B cell (primary cell): Measurements from ENCODE around the gene CDKAL1. TPM values are rescaled to one million over a fixed set of nuclear protein-coding genes. Genes with fewer than 3 reads are reported as not detected.

Experiments
- ATAC-seq: fragments of 200-7000 bp; cut with Tn5 transposase; one replicate; pipeline ENCODE4 v1.10.0; 2021; ENCODE audit warnings: low read depth, mild to moderate bottlenecking, moderate number of reproducible peaks, moderate library complexity
- CTCF ChIA-PET: fragments of 350-600 bp; sonication (Branson Sonifier 250); formaldehyde crosslinking; loops from one replicate; lab custom pipeline; 2021; ENCODE audit warnings: antibody characterized with exemption, inconsistent platforms; lab: Charles Lee
- POLR2A ChIA-PET: fragments of 350-600 bp; sonication (Branson Sonifier 250); formaldehyde crosslinking; loops from one replicate; lab custom pipeline; 2021; ENCODE audit warnings: antibody characterized with exemption; lab: Charles Lee
- DNase-seq: peaks from one replicate; pipeline ENCODE4 v3.0.0; 2013
- H2AFZ ChIP-seq: 2 replicates; pipeline ENCODE4 v1.6.1; 2012; ENCODE audit warnings: mild to moderate bottlenecking, low read depth, low read length; ENCODE audit not compliant: insufficient read depth, poor library complexity, severe bottlenecking
- H3K27ac ChIP-seq, 2 donors: 1 replicate in 1 of 2; 2 replicates in 1 of 2; pipeline ENCODE4 v1.5.1; 2012 to 2013; ENCODE audit warnings: low read length in 2 of 2, mild to moderate bottlenecking in 2 of 2, moderate library complexity in 1 of 2
- H3K27me3 ChIP-seq, 4 experiments: fragments of 200-600 bp in 1 of 4; sonication (generic) in 1 of 4; replicated peaks in 1 of 4; 1 replicate in 2 of 4; 2 replicates in 2 of 4; pipeline versions ENCODE4 v1.6.1 to v1.7.0; 2013 to 2016; ENCODE audit warnings: low read length in 3 of 4, mild to moderate bottlenecking in 2 of 4, mixed read lengths in 1 of 4, moderate library complexity in 1 of 4; ENCODE audit not compliant: insufficient read depth in 4 of 4, control insufficient read depth in 3 of 4; ENCODE audit errors: control extremely low read depth in 1 of 4
- H3K36me3 ChIP-seq, 2 experiments: replicated peaks in 1 of 2; 1 replicate in 1 of 2; 2 replicates in 1 of 2; pipeline versions ENCODE4 v1.6.1 to v1.7.1; 2013; ENCODE audit warnings: low read length in 1 of 2; ENCODE audit not compliant: insufficient read depth in 2 of 2, control insufficient read depth in 1 of 2; ENCODE audit errors: control extremely low read depth in 1 of 2, extremely low read depth in 1 of 2
- H3K4me1 ChIP-seq, 2 donors: fragments of 200-600 bp in 1 of 2; sonication (generic) in 1 of 2; 1 replicate in 1 of 2; 2 replicates in 1 of 2; pipeline versions ENCODE4 v1.5.1 to v1.6.1; 2013 to 2017; ENCODE audit warnings: low read length in 2 of 2; ENCODE audit not compliant: control insufficient read depth in 2 of 2, insufficient read depth in 2 of 2
- H3K4me2 ChIP-seq: replicated peaks from 2 replicates; pipeline ENCODE3; 2012; ENCODE audit warnings: mild to moderate bottlenecking, low read depth, low read length; ENCODE audit not compliant: poor library complexity, severe bottlenecking
- H3K4me3 ChIP-seq, 5 experiments: fragments of 200-600 bp in 1 of 5; sonication (generic) in 1 of 5; 1 replicate in 3 of 5; 2 replicates in 2 of 5; pipeline versions ENCODE4 v1.5.1 to v1.7.0; 2011 to 2016; ENCODE audit warnings: low read length in 4 of 5, mild to moderate bottlenecking in 4 of 5, low read depth in 2 of 5, control low read depth in 1 of 5, moderate library complexity in 1 of 5; ENCODE audit not compliant: insufficient read depth in 1 of 5; ENCODE audit errors: control extremely low read depth in 1 of 5, extremely low read depth in 1 of 5
- H3K79me2 ChIP-seq: fragments of 200-600 bp; sonication (generic); one replicate; pipeline ENCODE4 v1.6.0; 2016; ENCODE audit warnings: low read length; ENCODE audit not compliant: control insufficient read depth, insufficient read depth
- H3K9ac ChIP-seq: fragments of 200-600 bp; sonication (generic); 2 replicates; pipeline ENCODE4 v1.6.1; 2017; ENCODE audit warnings: mild to moderate bottlenecking, low read length, moderate library complexity
- H3K9me3 ChIP-seq, 3 donors: one replicate each; pipeline versions ENCODE4 v1.6.1 to v1.7.1; 2013; ENCODE audit warnings: low read length in 2 of 3; ENCODE audit not compliant: control insufficient read depth in 2 of 3, insufficient read depth in 1 of 3; ENCODE audit errors: control extremely low read depth in 1 of 3
- H4K20me1 ChIP-seq: 2 replicates; pipeline ENCODE4 v1.6.0; 2012; ENCODE audit warnings: mild to moderate bottlenecking, low read length; ENCODE audit not compliant: insufficient read depth, control insufficient read depth, poor library complexity, severe bottlenecking
- H3K27ac Mint-ChIP-seq: one replicate; pipeline ENCODE4 v1.8.0; 2021; ENCODE audit warnings: mixed read lengths
- H3K27me3 Mint-ChIP-seq: one replicate; pipeline ENCODE4 v1.8.0; 2021; ENCODE audit warnings: mixed read lengths
- H3K4me1 Mint-ChIP-seq: one replicate; pipeline ENCODE4 v1.8.0; 2021; ENCODE audit warnings: mixed read lengths
- H3K4me3 Mint-ChIP-seq: one replicate; pipeline ENCODE4 v1.8.0; 2021; ENCODE audit warnings: mixed read lengths
- H3K9me3 Mint-ChIP-seq: one replicate; pipeline ENCODE4 v1.8.0; 2022; ENCODE audit warnings: mixed read lengths; ENCODE audit not compliant: insufficient read depth
- EZH2 ChIP-seq: IDR thresholded peaks from 2 replicates; pipeline ENCODE4 v1.6.1; 2012; ENCODE audit warnings: borderline replicate concordance, low read depth, mild to moderate bottlenecking, moderate library complexity, low read length; ENCODE audit not compliant: insufficient read depth, poor library complexity, severe bottlenecking
- WGBS: methylation state at CpG from one replicate; pipeline ENCODE4 v1.1.5; 2013; ENCODE audit warnings: missing lambda C conversion rate; ENCODE audit not compliant: insufficient coverage; 5-methylcytosine and 5-hydroxymethylcytosine counted together
- intact Hi-C: fragments of 100-400 bp; cut with micrococcal nuclease; formaldehyde crosslinking; loops from one replicate; pipeline ENCODE4 v1.10.0; 2022
- polyA plus RNA-seq: library from polyadenylated mRNA; depleted of rRNA; stranded (reverse); fragments of >200 nt; gene quantifications from 2 replicates; pipeline ENCODE4 v1.2.3, GENCODE V29; 2012
- total RNA-seq, 2 donors: library from RNA; stranded (reverse); fragments of 120-200 nt in 1 of 2; gene quantifications; 1 replicate in 1 of 2; 2 replicates in 1 of 2; pipeline versions ENCODE4 v1.2.3 to v1.2.4, GENCODE V29; 2013 to 2022
- TF ChIP-seq, protein P1 (sequence below): fragments of 200-600 bp; IDR thresholded peaks from one replicate; pipeline ENCODE4 v1.8.0; 2022; ENCODE audit warnings: antibody characterized with exemption, mild to moderate bottlenecking

CDKAL1 gene
- total and polyA plus RNA-seq, 2 donors (not counting 1 experiment from before 2014, with no cell fraction given) = 6.1 to 33.3 TPM

DNA sequence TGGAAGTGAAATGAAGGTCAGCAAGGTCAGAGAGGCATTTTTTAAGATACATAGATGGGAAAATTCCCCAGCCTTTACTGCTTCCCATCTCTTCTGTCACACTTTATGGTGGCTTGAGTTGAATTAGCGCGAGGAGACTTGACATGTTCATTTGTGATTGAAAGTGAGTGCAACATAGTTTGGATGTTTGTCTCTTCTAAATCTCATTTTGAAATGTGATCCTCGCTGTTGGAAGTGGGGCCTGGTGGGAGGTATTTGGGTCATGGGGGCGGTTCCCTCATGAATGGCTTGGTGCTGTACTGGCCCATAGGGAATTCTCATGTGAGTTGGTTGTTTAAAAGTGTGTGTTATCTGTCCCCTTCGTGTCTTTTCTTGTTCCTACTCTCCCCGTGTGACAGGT is 237.2 kb downstream of the CDKAL1 start:
- H3K27me3 ChIP-seq = no peaks in the 10 kb centered on the region
- no peaks in the 10 kb centered on the region for H3K4me1 ChIP-seq
- no peak for DNase-seq
- Mint-ChIP-seq H3K4me3 (no peak overlapping the region), H3K27me3 (no peaks in the 10 kb centered on the region), H3K9me3 (no peaks in the 10 kb centered on the region), H3K27ac (no peak overlapping the region), H3K4me1 (peaks cover 2% of the 10 kb centered on the region)
- TF ChIP-seq EZH2 = no peak
- H3K9ac ChIP-seq = no peak overlapping the region
- H4K20me1 ChIP-seq = no peaks in the 10 kb centered on the region
- H2AFZ ChIP-seq = no peak overlapping the region
- no peak overlapping the region for H3K4me3 ChIP-seq
- ChIA-PET POLR2A (no interaction called here), CTCF (no interaction called here)
- H3K9me3 ChIP-seq = no peaks in the 10 kb centered on the region
- ATAC-seq = no peak
- H3K4me2 ChIP-seq = no peak overlapping the region
- H3K79me2 ChIP-seq = no peaks in the 10 kb centered on the region
- peaks cover 2 to 10% of the 10 kb centered on the region in 2 experiments for H3K36me3 ChIP-seq
- H3K27ac ChIP-seq = no peak overlapping the region
- intact Hi-C loops = no loop called here
- WGBS = 88% methylated on average over 6 of the region's 6 CpGs

- Histone ChIP-seq H3K79me2 (no peaks in the 10 kb centered on the region), H3K36me3 (peaks cover 2 to 10% of the 10 kb centered on the region in 2 experiments), H3K27me3 (no peaks in the 10 kb centered on the region), H2AFZ (no peak overlapping the region), H3K4me3 (no peak overlapping the region), H3K27ac (no peak overlapping the region), H3K9ac (no peak overlapping the region), H3K4me2 (no peak overlapping the region), H3K9me3 (no peaks in the 10 kb centered on the region), H4K20me1 (no peaks in the 10 kb centered on the region), H3K4me1 (no peaks in the 10 kb centered on the region)
- H3K27me3 Mint-ChIP-seq = no peaks in the 10 kb centered on the region
- H3K9me3 Mint-ChIP-seq = no peaks in the 10 kb centered on the region
- no CpG with 5 or more reads among the region's 1 CpG for WGBS
- intact Hi-C loops = no loop called here
- H3K27ac Mint-ChIP-seq = no peak overlapping the region
- DNase-seq = no peak
- CTCF ChIA-PET = no interaction called here
- no peak overlapping the region for H3K4me3 Mint-ChIP-seq
- no peak for ATAC-seq
- H3K4me1 Mint-ChIP-seq = peaks cover 2% of the 10 kb centered on the region
- no peak for TF ChIP-seq EZH2
- TF ChIP-seq, protein P1, sequence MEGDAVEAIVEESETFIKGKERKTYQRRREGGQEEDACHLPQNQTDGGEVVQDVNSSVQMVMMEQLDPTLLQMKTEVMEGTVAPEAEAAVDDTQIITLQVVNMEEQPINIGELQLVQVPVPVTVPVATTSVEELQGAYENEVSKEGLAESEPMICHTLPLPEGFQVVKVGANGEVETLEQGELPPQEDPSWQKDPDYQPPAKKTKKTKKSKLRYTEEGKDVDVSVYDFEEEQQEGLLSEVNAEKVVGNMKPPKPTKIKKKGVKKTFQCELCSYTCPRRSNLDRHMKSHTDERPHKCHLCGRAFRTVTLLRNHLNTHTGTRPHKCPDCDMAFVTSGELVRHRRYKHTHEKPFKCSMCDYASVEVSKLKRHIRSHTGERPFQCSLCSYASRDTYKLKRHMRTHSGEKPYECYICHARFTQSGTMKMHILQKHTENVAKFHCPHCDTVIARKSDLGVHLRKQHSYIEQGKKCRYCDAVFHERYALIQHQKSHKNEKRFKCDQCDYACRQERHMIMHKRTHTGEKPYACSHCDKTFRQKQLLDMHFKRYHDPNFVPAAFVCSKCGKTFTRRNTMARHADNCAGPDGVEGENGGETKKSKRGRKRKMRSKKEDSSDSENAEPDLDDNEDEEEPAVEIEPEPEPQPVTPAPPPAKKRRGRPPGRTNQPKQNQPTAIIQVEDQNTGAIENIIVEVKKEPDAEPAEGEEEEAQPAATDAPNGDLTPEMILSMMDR = no peak
- POLR2A ChIA-PET = no interaction called here
These were observed 239.6 kb downstream of the CDKAL1 start for GRCh38 chr6:20773822-20774221.
